HG02678 (cell line): ENCODE measurements around the gene FAM234A.
"Not testable (repeated sequence)": the region's sequence is repeated elsewhere in the genome, so short reads cannot be mapped to it uniquely, and the experiment has no call there.

Experiments used
- ATAC-seq: cut with Tn5 transposase; IDR thresholded peaks from one replicate; pipeline ENCODE4 v1.9.1; 2021; ENCODE audit warnings: mild to moderate bottlenecking, moderate library complexity; ENCODE audit not compliant: unreplicated experiment

The FAM234A gene, protein sequence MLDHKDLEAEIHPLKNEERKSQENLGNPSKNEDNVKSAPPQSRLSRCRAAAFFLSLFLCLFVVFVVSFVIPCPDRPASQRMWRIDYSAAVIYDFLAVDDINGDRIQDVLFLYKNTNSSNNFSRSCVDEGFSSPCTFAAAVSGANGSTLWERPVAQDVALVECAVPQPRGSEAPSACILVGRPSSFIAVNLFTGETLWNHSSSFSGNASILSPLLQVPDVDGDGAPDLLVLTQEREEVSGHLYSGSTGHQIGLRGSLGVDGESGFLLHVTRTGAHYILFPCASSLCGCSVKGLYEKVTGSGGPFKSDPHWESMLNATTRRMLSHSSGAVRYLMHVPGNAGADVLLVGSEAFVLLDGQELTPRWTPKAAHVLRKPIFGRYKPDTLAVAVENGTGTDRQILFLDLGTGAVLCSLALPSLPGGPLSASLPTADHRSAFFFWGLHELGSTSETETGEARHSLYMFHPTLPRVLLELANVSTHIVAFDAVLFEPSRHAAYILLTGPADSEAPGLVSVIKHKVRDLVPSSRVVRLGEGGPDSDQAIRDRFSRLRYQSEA

DNA sequence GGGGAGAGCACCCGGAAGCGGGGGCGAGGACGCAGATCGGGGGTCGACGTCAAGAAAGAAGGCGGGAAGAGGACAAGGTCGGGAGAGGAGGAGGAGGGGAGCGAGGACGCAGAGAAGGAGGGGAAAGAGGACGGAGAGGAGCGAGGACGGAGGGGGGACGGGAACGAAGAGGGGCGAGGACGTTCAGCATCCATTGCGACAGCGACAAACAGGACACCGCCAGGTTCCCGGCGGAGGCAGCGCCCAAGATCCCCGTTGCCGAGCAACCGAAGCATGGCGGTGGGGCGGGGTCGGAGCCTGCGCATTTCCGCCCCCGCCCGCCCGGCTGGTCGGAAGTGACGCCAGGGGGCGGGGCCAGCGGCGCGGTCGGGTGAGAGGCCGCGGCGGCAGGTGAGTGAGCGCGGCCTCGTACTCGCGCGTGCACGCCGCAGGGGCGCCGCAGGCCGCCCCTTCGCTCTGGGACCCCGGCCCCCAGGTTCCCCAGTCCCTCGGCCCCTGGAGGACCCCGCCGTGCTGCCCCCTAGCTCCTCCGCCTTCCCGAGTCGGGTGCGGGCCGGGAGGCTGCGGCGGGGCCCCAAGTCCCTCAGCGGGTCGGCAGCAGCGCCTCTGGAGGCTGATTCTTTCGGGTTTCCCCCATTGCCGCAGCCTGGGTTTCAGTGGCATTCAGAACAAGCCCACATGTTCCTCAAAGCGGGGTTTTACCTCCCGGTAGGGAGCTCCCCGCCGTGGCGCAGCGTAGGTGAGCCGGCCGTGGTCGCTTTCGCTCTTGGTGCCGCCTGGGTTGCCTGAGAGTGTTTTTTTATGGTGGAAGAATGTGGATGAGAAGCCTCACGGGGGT lies at the start of gene FAM234A:
Gene FAM234A (plus strand): TSS at position 354 of the 838 bp plus-strand sequence. CDS start 19,593 bp downstream, outside the sequence.
- ATAC-seq: peak; percentile 83

DNA sequence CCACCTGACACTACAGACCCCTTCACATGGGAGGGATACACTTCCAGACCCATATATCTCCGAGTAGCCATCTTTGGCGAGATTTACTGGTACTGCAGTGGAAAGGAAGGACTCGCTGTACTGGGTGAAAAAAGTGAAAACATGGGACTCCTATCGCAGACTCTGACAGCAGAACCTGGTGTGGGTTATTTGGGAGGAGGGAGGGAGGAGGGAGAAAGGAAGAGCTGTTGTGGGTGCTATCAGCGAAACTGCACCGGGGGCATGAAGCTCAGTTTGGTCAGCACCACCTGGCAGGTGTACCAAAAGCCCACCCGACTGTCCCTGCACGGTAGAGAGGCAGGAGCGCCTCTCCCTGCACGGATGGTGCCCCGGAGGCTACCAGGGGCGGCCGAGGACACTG lies 49.4 kb upstream of the FAM234A start:
- no peak for ATAC-seq

DNA sequence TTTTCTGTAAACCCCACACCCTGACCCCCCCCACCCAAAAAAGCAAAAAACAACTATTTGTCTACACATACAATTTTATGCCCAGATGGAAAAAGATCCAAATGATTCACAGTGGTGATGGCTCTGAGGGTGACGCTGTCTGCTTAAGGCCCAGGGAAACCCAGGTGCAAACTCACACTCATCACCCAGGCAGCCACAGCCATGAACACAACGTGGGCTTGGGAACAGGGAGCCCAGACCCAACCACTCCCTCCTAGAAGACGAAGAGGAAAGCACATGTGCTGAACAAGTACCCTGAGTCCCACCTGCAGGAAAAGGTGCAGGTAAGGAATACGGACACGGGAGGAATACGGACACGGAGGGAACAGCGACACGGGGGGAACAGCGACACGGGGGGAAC lies 48.9 kb upstream of the FAM234A start:
- no peak for ATAC-seq

DNA sequence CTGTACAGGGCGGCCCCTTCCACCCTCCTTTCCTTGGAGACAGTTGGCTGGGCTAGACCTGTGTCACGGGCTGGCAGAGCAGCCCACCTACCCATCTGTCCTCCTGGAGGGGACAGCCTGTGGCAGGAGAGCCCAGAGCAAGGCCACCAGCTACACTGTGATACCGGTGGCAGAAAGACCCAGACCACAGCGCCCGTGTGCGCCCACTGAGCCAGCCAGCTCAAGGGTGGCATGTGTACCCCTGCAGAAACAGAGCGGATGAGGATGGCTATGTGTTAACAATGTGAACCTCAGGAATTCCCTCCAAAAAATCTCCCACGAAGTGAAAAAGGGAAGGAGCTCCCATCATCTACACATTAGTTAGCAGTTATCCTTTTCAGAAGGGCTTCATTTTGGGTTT lies 47.3 kb upstream of the FAM234A start:
- ATAC-seq: no peak

DNA sequence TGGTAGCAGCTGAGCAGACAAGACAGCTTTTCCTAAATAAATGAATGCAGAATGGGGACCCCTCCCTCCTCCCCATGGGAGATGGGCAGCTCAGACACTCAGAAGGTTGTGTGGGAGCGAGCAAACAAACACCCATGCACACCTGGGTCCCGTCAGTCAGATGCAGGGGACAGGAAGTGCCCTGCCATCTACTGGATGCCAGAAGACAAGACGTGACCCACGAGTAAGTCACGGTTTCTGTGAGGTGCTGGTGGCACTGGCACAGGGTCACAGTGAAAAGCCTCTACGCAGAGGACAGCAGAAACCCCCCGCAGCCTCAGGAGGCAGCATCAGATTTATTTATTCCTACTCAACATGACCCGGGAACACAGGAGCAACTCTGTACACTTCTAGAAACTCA lies 45.9 kb upstream of the FAM234A start:
- ATAC-seq: no peak

DNA sequence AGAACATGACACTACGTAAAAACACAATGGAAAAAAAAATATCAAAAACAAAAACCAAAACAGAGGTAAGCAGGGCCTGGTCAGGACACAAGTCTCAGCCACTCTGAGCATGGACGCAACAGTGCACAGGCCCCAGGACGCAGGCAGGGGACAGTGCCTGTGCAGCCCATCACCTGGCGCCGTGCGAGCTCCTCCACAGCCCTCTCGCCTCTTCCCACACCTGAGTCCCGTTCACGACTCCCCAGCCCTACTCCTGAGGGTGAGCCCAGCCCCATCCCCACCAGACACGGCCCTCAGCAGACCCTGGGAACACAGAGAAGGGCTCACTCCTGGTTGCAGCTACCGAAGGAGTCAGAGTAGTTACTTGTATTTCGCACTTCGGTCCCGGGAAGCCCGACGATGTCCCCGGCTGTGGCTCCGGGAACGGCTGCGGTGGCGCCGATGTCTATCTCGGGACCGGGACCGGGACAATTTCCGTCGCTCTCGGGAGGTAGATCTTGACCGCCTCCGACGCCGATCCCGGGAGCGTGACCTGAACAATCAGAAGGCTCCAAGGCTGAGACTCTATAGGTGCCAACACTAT lies 44.9 kb upstream of the FAM234A start:
- no peak for ATAC-seq

DNA sequence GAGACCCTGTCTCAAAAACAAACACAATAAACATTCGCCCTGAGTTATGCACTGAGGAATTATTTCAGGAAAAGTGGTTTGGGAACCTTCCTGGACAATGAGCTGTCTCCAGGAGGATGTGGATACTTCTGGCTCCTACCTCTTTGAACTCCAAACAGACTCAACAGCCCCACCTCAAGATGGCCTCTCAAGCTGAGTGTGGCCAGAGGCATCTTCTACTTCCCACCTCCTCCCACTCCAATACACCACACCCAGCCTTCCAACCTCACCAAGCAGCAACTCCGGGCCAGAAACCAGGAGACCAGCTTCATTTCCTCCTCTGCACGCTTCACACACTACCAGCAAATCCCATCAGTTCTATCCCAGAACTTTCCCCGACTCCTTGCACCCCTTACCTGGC lies 42.8 kb upstream of the FAM234A start:
- ATAC-seq: no peak

DNA sequence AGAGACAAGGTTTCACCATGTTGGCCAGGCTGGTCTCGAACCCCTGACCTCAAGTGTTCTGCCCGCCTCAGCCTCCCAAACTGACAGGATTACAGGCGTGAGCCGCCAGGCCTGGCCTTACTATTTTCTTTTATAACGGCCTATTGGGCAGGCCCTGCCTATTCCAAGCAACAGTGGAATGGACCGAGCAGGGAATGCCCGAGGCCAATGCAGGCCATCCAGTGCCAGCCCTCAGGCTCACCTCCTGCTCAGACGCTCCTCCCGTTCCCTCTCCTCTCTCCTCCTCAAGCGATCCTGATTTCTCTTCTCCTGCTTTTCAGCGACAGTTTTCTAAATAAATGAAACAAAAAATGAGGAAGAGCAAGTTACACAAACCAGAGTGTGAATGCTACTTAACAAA lies 41.9 kb upstream of the FAM234A start:
- ATAC-seq: no peak

DNA sequence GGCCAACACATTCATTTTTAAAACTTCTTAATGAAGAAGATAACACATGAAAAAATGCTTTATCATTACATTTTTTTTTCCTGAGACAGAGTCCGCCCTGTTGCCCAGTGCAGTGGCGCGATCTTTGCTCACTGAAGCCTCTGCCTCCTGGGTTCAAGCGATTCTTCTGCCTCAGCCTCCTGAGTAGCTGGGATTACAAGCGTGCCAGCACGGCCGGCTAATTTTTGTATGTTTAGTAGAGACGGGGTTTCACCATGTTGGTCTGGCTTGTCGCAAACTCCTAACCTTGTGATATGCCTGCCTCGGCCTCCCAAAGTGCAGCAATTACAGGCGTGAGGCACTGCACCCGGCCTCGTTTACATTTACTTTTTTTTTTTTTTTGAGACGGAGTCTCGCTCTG lies 41.2 kb upstream of the FAM234A start:
- ATAC-seq: no peak

DNA sequence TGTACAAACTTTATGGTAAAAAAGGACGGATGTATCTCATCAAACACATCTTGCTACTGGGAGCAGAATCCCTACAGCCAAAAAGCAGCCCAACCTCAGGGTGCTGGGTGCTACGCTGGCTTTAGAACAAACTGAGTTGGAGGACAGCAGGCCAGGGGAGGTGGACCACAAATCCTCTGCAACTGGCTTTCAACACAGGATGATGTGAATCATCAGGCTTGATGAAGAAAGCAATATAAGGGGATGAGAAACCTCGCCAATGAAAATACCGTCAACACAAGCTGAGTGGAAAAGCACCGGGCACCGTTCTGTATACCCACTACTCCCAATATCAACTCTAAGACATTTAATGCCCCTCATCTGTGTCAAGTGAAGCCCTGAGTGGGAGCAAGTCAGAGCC lies 40.1 kb upstream of the FAM234A start:
- ATAC-seq: no peak

DNA sequence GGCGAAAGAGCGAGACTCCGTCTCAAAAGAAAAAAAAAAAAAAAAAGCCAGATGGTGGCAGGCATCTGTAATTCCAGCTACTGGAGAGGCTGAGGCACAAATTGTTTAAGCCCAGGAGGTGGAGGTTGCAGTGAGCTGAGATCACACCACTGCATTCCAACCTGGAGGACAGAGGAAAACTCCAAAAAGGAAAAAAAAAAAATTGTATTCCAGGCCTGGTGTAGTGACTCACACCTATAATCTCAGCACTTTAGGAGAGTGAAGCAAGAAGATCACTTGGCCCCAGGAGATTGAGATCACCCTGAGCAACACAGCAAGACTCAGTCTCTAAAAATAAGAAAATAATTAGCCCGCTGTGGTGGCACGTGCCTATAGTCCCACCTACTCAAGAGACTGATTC lies 34.2 kb upstream of the FAM234A start:
- ATAC-seq: no peak

DNA sequence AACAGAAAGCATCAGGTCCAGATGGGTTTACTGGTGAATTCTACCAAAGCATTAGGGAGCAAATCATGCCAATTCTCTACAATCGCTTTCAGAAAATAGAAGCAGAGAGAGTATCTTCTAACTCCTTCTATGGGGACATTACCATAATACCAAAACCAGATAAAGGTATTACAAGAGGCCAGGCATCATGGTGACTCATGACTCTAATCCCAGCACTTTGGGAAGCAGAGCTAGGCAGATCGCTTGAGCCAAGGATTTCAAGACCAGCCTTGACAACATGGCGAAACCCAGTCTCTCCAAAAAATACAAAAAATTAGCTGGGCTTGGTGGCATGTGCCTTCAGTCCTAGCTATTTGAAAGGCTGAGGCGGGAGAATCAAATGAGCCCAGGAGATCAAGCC lies 31.4 kb upstream of the FAM234A start:
- no peak for ATAC-seq

DNA sequence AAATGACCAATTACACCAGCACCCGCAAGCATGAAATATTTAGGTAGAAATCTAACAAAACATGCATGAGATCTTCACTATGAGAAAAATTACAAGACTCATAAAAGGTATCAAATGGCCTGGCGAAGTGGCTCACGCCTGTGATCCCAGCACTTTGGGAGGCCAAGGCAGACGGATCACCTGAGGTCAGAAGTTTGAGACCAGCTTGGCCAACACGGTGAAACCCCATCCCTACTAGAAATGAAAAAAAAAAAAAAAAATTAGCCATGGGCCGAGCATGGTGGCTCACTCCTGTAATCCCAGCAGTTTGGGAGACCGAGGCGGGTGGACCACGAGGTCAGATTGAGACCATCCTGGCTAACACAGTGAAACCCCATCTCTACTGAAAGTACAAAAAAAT lies 30.6 kb upstream of the FAM234A start:
- ATAC-seq: not testable (repeated sequence)

DNA sequence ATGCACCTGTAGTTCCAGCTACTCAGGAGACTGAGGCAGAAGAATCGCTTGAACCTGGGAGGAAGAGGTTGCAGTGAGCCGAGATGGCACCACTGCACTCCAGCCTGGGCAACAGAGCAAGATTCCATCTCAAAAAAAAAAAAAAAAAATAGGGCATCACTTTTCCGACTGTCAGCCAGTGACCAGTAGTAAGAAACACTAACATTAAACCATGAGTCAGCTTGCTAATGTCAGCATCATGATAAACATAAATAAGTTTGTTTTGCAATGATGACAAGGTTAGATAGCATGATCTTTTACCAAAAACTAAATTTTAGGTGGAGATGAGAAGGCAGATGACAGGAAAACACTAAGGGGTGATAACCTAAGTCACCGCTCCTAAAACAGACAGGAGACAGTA lies 25.3 kb upstream of the FAM234A start:
- ATAC-seq: not testable (repeated sequence)

DNA sequence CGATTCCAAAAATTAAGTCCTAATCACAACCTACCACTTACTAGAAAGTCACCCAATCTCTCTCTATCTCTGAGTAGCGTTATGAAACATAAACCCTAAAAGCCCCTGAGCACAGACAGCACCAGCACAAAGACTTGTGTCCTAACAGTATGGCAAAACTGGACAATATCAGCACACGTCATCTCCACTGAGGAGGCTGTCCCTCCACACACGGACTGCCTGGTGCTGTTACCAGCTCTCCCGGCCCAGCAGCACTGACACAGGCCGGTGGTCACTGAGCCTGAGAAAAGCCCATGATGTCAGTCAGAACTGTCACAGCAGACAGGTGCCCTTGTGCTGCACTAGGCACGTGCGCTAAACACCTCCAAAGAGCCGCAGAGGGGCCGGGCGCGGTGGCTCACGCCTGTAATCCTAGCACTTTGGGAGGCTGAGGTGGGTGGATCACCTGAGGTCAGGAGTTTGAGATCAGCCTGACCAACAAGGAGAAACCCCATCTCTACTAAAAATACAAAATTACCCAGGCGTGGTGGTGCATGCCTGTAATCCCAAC lies 22.9 kb upstream of the FAM234A start:
- ATAC-seq: not testable (repeated sequence)

DNA sequence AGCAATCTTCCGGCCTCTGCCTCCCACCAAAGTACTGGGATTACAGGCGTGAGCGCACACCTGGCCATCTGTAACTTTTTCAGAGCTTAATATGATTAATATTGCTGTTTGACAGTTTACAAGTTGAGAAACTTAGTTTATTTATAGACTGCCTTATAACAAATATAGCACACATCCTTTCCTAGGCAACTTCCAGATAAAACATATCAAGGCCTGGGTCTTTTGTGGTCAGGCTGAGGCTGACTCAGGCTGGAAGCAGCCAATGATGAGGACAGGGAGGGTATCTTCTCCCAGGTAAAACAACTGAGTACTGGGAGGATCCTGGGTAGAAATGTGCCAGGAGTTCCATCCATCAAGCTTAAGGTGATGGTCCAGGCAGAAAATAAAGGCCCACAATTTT lies 21.6 kb upstream of the FAM234A start:
- no peak for ATAC-seq

DNA sequence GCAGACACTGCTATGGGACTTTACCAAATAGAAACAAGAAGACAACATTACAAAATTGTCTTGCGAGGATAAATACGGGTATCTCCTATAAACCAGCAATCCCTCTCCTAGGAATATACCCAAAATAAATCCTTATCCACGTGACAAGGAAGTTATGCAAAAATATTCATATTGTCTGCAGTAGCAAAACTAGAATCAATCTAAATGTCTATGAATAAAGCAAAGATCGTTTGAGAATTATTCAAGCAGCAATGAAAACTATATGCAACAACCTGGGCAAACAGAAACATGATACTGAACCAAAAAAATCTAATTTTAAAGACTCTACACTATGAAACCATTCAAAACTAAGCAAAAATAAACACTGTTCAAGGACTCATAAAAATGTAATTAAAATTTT lies 14.6 kb upstream of the FAM234A start:
- ATAC-seq: no peak

DNA sequence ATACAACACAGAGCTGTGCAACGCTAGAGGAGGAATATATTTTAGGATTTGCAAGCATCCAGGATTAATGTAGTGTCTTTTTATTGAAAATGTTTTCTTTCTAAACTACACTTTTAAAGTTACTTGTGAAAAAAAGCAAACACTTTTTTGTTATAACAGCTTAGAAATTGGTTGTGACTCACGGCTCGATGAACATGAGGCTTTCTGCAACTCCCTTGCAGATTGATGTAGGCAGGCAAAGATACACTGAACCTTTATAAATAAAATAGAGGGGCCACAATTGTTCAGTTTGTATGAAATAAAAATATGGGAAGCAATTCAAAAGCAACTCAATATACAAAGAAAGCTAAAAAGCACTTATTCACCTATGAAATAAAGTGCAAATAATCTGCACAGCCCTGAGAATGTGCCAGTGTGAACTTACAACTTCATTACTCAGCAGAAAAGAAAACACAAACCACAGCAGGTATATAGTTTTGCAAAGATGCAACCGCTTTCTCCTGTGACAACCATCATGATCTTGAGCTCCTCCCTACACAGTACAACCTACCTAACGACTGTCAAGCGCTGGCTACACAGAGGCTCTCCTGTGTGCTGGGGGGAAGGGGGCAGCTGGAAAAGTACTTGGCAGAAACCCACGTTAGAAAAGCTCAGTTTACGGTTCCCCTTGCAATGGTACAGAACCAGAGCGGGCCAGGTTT lies 6.3 kb upstream of the FAM234A start:
- peak; percentile 2 for ATAC-seq

DNA sequence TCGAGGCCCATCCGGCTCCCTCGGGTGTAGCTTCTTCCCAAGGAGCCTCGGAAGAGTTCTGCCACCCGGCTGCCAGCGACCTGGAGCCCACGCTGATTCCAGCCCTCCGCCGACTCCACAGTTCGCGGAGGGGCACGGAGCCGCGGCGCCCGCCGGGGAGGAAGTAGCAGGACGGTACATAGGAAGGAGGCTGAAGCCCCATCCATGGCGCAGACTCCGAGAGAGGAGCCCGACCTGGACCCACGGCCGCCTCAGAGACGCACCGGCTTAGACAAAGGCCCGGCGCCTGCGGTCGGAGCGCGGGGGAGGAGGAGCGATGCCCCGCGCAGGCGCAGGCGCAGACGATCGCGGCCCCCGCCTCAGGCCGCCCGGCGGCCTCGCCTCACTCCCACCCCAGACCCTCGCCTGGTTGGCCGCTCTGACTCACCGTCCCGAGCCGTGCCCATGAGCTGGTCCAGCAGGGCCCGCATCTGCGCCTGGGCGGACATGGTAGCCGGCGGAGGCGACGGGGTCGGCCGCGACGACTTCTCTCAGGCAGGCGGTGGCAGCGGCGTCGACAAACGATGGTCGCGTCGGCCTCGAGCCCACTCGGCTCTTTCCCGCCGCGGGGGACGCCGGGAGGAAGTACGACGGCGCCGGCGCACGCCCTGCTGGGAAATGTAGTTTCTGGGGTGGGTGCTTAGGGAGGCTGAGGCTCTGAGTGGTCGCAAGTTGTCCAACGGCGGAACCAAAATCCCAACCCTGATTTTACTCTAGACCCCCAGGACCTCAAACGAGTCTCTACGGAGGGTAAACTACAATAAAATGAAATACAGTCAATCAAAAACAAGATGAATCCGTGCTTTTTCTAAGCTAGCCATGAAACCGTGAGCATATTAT lies 5.5 kb upstream of the FAM234A start, which contains the start of gene LUC7L:
Gene LUC7L (minus strand): TSS at position 598 of the 879 bp plus-strand sequence. CDS start 110 bp downstream, at position 488.
- peak; percentile 86 for ATAC-seq
